ENCODE data around the gene CAMKMT.

Gene CAMKMT

DNA sequence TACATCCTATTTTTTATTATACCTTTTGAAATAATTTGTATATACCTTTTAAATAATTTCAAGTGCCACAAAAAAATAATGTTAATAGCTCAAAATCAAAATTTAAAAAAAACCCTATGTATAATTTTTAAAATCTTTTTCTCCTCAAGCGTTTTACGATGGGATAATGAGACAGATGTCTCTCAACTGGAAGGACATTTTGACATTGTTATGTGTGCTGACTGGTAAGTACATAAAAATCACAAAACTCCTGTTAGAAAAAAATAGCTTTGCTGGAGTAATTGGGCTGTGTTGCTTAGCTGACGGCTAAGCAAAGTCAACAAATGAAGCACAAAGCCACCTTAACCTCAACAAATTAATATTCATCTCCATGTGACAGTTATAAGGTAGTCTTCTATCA, 381.7 kb downstream of the CAMKMT start:
- DNase-seq (ENCODE audit: low spot score) = no peak

DNA sequence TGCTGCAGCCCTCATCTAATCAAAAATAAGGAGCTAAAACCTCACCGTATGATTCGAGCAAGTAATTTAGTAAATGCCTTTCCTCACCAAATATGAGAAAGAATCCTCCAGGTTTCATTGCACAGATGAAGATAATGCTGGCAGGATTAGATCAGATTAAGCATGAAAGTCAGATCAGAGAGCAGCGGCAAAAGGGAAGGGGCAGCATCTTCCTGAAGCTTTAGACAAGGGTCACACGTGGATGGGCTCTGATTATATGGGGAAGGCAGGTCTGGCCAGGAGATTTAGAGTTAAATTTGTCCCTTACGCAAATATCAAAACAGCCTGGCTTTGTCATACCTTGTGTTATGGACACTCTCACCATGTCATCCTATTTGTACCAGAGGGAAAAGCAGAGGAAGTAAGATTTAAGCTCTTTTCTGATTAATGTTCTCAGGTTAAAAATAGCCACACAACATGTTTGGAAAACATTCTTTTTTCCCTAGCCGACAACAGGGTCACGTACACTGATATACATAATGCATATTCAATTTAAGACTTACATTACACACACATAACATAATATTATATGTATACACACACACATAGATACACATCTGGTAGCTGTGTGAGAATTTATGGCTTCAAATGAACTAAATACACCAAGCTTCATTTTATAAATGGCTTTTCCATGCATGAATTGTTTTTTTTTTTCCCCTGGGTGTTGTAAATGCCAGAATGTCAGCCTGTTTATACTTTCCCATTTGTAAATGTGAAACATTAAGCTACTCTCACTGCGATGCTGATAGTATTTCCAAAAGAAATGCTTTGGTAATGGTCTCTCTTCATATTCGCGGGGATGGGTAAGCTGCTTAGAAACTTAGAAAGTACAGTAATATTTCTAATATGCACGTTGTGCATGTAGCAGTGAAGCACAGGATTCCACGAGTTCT, 383.5 kb downstream of the CAMKMT start:
- no peak for DNase-seq (ENCODE audit: low spot score)

DNA sequence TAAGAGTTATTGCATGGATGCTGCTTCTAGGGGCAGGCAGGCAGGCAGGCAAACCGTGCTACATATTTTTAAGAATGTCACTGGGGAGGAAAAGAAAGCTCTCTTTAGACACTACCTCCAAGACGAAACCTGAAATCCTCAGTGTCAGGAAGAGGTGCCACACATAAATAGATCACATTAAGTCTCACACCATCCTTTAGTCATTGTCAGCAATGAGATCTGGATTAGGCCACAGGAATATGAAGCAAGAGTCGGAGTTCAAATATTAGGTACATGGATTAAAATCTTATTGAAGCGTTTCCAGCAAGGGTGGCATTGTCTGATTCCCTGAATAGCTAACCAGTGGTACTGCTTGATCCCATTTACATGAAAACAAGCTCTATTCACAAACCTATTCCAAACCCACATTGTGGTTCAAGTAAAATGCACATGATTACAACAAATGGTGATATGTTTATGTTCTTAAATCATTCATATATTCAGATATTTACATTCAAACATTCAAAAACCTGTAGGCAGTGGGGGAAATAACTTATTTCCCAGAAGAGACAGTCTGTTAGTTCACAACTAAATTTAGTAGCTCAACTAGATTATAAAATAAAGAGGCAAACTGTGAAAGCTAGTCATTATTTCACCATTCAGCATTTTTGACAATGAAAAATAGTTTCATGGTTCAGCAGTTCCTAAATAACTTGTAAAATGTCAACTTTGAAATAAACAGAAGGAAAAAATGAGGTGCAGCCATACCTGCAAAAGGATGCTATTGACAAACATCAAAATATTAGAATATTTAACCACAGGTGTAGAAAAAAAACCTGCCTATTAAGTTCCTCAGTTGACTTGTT, 384.4 kb downstream of the CAMKMT start:
- DNase-seq (ENCODE audit: low spot score) = no peak

DNA sequence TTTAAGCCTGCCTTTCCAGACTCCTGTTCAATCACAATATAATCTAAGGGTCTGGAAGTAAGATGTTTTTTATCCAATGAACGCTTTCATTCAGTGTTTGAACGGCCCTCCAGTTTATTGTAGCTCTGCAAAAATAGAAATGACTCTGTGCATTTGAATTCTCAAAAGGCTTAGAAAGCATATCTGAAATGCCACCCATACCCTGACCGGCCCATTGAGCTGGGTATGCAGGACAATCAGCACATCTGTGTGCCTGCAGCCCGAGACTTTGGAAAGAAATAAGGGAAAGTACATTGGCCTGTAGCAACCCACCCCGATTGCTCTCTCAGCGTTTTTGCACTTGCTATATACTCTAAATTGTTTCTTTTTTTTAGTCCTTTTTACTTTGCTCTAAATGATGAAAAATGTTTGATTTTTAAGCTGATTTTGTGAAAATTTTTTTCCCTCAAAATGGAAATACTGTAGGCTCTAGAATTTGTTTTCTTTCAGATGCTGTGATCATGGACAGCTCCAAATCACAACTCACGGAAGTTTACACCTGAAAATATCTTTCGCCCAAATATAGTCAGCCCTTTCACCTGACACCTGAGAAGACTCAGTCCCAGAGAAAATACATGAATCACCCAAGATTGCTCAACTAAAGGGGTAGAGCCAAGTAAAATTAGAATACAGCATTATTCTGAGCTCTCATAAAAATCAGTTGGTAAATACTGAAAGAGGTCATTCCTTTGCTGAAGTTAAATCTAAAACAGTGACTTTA, 385.3 kb downstream of the CAMKMT start:
- DNase-seq (ENCODE audit: low spot score) = no peak

DNA sequence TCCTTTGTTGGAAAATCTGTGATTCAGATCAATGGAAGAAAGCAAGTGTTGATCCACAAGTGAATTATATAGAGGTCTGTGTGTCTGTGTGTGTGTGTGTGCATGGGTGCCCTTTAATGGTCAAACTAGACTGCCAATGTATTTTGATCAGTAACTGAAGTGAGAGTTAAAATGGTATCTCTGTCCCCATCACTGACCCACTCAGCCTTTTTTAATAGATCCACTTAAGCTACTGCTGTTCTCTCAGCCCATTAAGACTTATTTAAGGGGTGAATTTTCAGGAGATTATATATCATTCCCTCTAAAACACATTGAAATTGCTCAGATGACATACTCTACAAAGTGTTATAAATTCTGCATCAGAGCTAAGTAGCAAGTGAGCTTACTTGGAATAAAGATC, 386.0 kb downstream of the CAMKMT start:
- DNase-seq (ENCODE audit: low spot score) = no peak

DNA sequence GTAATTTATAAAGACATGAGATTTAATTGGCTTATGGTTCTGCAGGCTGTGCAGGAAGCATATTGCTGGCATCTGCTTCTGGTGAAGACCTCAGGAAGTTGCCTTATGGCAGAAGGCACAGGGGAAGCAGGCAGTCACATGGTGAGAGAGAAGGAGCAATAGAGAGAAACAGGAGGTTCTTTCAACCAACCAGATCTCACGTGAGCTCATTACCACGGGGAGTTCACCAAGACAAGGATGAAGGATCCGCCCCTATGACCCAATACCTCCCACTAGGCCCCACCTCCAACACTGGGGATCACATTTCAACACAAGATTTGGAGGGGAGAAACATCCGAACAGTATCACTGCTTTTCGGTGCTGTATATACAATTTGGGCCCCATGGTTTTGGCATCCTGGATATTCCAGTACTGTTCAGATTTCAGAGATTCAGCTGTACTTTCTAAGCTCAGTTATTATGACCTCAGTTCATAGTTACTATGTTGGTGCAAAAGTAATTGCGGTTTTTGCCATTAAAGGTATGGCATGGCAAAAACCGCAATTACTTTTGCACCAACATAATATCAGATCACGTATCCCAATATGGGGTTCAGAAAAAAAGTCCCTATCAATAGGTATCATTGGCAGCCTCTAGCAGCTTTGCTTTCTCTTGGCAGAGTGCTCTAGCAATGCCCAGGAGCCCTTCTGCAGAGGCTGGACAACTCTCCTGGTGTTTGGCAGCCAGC, 390.2 kb downstream of the CAMKMT start:
- DNase-seq (ENCODE audit: low spot score) = no peak

DNA sequence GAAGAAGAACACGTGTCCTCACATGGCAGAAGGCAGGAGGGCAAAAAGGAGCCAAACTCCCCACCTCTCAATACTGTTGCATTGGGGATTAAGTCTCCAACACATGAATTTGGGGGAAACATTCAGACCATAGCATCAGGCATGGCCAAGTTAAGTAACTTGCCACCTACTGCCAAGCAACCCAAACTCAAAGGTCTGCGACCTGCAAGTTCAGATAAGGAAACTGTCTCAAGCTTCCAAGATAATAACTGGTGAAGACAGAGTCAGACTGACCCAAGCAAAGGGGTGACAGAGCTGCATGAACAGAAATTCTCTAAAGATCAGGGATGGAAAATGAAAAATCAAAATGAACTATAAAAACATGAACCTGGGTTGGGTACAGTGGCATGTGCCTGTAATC, 391.0 kb downstream of the CAMKMT start:
- no peak for DNase-seq (ENCODE audit: low spot score)

DNA sequence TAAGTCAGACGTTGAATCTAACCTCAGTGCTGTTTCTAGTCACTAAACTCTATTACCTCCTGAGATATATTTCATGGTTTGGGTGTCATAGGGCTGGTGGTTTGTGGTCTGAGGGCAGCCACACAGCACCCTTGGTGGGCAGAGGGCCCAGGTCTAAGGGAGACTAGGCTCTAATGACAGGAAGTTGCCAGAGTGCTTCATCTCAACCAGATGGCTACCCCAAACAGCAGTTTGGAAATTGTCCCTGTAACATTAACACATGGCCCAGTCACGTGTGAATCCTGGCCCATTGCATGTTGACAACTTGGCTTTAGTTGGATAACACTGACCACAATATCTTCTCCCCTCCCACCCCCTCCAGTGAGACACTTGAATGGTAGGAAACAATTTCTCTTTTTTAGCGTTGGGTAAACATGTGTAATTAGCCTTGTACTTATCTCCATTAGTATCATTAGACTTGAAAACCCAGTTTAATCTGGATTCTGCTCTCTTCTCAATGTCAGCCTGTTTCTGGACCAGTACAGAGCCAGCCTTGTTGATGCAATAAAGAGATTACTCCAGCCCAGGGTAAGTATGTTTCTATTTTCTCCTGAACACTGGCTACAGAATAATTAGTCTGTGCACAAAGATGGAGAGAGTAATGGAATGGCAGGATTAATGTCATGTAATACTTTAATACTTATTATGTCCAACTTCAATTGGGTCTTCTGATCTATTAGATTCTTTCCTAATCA, 392.0 kb downstream of the CAMKMT start:
- no peak for DNase-seq (ENCODE audit: low spot score)

DNA sequence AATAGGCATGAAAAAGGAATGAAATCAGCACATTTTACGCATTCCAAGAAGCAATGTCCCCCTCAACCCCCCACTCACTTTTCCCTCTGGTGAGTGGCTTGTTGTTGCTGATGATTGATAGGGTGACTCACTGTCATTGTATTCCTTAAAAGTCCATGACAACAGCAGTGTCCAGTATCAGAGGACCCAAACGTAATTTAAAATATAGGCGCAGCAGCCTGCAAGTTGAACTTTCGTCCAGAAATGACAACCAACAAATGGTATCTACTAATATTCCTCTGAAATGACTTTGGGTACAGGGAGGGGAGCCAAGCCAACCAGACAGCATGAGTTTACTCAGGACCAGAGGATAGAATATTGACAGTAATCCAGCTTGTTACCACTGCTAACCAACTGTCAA, 396.8 kb downstream of the CAMKMT start:
- no peak for DNase-seq (ENCODE audit: low spot score)

DNA sequence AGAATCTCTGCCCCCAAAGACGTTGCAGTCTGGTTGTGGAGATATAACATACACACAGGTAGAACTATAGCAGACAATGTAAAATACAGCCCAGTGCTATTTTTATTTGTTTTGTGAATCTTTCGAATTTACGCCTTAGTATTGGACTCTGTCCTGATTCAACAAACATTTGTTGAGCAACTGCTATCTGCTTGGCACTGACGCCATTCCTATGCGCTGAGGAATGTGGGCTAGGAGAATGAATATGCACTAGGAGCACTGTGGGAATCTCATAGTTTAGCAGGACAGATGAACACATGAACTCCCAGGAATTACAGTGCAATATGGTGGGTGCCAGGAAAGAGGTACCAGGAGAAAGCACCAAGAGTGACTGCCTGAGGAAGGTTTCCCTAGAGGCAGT, 398.1 kb downstream of the CAMKMT start:
- no peak for DNase-seq (ENCODE audit: low spot score)

DNA sequence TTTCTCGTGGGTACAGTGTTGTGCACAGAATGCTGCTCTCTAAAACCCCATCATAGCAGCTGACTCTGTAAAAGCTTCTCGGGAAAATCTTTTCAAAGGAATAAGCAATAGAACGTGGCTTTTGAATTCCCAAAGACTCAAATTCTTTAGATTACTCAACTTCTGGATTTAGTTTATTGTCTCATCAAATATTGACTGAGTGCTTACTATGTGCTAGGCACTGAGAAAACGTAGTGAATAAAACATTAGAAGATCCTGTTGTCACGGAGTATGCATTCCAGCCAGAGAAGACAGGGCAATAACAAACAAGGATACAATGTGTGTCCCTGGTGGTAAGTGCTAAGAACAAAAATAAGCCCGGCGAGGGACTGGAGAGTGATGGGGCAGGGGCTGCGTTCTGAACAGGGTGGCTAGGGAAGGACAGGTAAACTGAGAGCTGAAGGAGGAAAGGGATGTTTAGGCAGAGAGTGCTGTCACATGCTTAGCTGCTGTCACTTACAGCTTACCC, 401.6 kb downstream of the CAMKMT start:
- no peak for DNase-seq (ENCODE audit: low spot score)

DNA sequence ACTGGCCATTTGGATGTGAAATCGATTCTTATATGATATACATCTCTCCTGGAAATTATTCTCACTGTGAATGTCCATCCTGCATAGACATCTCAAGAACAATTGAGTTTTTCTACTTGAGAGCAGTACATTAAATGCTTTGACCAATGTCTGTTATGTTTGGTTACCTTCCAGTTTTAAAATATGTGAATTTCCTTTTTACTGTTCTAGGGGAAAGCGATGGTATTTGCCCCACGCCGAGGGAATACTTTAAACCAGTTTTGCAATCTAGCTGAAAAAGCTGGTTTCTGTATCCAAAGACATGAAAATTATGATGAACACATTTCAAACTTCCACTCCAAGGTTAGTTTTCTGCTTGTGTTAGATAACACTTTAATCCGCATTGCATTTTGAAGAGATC, 404.5 kb downstream of the CAMKMT start:
- no peak for DNase-seq (ENCODE audit: low spot score)

DNA sequence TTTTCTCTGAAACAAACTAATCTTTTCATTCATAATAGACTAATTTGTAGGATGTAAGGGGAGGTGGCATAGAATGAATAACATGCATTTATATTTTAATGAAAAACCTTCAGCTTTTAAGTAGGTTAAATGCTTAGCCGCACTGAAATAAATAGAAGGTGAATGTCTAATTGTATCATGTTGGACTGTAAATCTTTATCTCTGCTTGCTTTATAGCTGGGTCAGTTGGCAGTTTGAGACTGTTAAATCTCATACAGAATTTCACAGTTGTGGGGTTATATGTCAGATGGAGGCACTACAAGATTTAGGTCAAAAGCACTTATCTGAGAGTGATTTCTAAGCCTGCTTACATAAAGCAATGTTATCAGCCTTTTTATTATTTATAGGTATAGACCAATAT, 405.0 kb downstream of the CAMKMT start:
- DNase-seq (ENCODE audit: low spot score) = no peak

DNA sequence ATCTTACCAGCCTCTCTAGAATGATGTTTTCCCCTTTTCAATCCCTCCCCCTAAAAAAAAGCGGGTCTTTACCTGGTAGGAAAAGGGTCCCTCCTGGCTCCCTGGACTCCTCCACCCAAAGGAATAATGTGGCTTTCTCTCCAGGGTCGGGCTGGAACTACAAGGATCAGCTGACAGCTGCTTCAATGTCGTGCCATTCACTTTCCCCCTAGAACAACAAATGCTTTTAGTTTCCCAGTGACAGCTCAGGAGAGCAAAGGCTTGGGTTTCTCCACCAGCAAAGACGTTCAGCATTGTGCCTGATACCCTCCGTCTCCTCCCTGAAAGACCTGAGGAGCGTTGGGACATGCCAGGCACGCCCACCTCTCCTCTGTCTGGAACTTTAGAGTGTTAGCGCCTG, 405.9 kb downstream of the CAMKMT start:
- no peak for DNase-seq (ENCODE audit: low spot score)

DNA sequence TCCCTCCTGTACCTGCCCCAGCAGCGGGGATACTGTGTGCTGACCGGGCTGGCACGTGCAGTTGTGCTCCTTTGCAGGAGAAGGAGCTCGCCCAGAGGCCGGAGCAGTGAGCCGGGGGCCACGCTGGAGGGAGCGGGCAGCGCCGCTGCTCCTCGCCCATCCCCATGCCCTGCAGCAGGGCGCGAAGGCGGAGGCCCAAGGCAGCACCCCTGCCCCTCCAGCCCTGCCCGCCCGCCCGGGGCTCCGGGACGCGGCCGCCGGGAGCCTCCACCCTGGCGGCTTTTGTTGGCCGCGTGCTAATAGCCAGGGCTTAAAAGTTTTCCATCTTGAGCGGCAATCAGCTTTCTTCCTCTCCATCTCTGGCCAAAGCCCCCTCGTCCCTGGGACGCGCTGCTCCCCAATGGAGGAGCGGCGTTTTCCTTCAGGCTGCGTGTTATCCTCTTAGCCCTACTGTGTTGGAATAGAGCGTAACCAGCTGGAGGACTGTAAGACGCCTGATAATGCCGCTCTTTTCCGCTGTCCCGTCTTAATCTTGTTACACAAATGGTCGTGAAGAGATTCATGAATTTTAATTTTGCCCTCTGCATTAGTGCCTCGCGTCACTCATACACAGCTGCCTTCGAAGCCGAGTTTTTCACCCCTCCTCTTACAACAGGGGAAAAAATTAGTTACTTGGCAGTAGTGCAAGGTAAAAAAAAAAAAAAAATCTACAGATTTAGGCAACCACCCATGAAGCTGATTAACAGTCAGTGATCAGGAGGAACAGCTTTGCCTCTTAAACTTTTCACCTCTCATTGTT, 406.9 kb downstream of the CAMKMT start:
- DNase-seq (ENCODE audit: low spot score) = no peak

DNA sequence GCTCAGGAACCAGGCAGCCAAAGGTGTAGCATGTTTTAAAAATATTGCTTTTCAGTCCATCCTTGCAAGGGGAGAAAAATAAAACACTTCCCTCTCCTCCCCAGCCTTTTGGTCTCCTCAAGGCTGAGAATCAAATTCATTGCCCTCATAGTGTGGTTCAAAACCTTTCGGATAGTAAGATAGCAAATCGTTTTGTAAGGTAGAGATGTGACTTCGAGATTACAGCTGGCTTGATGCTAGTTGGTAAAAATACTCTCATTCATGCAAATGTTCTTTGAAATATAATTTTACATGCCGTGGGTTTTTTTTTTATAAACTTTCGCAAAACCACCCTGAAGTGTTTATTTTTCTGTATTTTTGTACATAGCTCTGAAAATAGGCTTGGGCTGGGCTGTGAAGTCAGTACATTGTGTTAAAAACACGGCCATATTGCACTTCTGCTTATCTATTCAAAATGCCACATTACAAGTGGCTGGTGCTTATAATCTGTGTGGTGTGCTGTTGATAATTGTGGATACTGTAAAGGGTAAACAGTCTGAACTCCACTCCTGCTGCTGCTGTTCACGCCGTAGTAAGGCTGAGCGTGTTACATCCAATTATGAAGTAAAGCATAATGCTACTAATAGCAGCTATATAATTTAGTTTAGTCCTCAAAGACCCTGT, 407.7 kb downstream of the CAMKMT start:
- no peak for DNase-seq (ENCODE audit: low spot score)

DNA sequence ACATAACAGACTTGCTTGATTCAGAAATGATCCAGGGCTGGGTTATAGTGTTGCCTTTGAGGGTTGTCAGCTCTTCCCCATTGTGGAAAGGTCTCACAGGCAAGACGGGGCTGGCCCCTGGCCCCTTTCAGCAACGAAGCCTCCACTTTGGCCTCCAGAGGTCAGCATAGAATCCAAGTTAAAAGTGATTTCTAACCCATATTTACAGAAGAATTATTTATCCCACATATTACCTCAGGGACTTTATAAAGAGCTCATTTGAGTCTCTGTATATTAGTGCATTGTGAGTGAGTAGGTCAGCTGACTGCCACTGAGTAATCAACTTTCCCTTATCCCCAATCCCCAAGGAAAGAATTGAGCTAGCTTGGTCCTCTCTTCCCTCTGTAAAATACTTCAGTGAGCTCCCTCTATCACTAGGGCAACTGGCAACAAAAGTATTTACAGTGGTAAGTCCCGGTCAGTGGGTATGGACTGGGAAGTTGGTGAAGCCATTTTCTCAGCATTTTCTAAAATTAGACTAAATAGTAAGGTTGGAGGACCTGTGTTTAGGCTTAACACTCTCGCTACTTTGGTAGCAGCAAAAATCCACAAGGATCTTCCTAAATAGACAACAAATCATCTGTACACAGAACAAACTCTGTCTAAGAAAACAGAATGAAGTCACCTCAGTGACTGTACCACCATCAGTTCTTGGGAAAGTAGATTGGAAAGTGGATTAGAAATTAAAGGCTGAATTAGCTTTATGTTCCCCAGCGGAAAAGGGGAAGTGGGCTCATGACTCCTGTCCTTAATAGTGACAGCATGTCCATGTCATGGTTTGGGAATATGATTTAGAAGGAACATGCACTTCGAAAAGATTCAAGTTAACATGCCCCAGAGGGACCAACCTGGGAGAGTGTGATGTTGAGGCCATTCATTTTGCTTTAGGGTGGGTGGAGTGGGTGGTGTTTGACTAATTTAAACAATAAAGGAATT, 408.8 kb downstream of the CAMKMT start:
- no peak for DNase-seq (ENCODE audit: low spot score)

DNA sequence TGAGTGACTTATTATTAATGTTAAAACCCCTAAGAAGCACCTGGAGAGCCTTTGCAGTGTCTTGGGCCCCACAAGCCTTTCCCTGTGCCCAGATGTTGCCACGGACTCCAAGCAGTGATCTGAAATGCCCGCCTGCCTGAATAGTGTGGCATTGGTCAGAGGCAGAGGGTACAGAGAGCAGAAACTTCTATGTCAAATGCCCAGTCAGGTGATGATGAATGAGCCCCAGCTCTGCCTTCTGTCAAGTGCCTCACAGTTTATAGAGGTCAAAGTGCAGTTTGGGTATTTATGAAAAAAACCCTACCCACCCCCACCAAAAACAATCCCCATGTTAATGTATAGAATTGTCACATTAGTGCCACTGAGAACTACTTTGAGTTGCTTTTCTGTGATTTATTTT, 409.8 kb downstream of the CAMKMT start:
- DNase-seq (ENCODE audit: low spot score) = no peak

Measured in hepatic stellate cell (primary cell).